HG03520 (cell line): ENCODE data around the gene SIX4.

ENCODE experiments used
- ATAC-seq: cut with Tn5 transposase; IDR thresholded peaks from one replicate; pipeline ENCODE4 v1.9.1; 2021; ENCODE audit warnings: mild to moderate bottlenecking, moderate library complexity; ENCODE audit not compliant: unreplicated experiment

Gene SIX4

GRCh38 chr14:60722357-60723115, 1.6 kb downstream of the SIX4 start:
- ATAC-seq = no peak

- no peak for ATAC-seq
Observed at GRCh38 chr14:60722107-60722356, 2.1 kb downstream of the SIX4 start.

GRCh38 chr14:60721326-60722106, 2.6 kb downstream of the SIX4 start:
- ATAC-seq = no peak

GRCh38 chr14:60720962-60721325, 3.2 kb downstream of the SIX4 start:
- ATAC-seq = no peak

- ATAC-seq = no peak
Observed at GRCh38 chr14:60720391-60720790, 3.8 kb downstream of the SIX4 start.

GRCh38 chr14:60713513-60713912, 10.6 kb downstream of the SIX4 start:
- ATAC-seq = no peak

- no peak for ATAC-seq
Observed at GRCh38 chr14:60710494-60710893, 13.7 kb downstream of the SIX4 start.

GRCh38 chr14:60707858-60708257, 16.3 kb downstream of the SIX4 start:
- ATAC-seq = no peak

GRCh38 chr14:60705100-60705499, 19.1 kb downstream of the SIX4 start:
- no peak for ATAC-seq

- ATAC-seq = no peak
Observed at GRCh38 chr14:60700598-60700997, 23.6 kb downstream of the SIX4 start.

GRCh38 chr14:60695327-60695726, 28.8 kb downstream of the SIX4 start:
- ATAC-seq = no peak

- ATAC-seq = no peak
Observed at GRCh38 chr14:60691383-60692113, 32.6 kb downstream of the SIX4 start.

GRCh38 chr14:60686865-60687264, 37.3 kb downstream of the SIX4 start:
- no peak for ATAC-seq

- no peak for ATAC-seq
Observed at GRCh38 chr14:60684203-60684602, 39.9 kb downstream of the SIX4 start.

GRCh38 chr14:60681271-60681670, 42.9 kb downstream of the SIX4 start:
- ATAC-seq = no peak

- ATAC-seq = no peak
Observed at GRCh38 chr14:60680511-60680910, 43.6 kb downstream of the SIX4 start.

GRCh38 chr14:60679566-60680258, 44.4 kb downstream of the SIX4 start:
- ATAC-seq = no peak

GRCh38 chr14:60677701-60678100, 46.5 kb downstream of the SIX4 start:
- ATAC-seq = no peak

- ATAC-seq = no peak
Observed at GRCh38 chr14:60670989-60671388, 53.2 kb downstream of the SIX4 start.

- ATAC-seq = no peak
Observed at GRCh38 chr14:60668431-60669112, 55.6 kb downstream of the SIX4 start.

- no peak for ATAC-seq
Observed at GRCh38 chr14:60665177-60665550, 59.0 kb downstream of the SIX4 start.
